Neural cell (in vitro differentiated cells): Measurements from ENCODE around the gene TNS3. TPM values are rescaled to one million over a fixed set of nuclear protein-coding genes. Genes with fewer than 3 reads are reported as not detected.

Experiments
- H2AFZ ChIP-seq: fragments of 200-600, 300-800 bp; sonication (generic), shearing (Covaris generic); 2 replicates; pipeline ENCODE4 v1.6.0; 2014; ENCODE audit warnings: low read depth, mild to moderate bottlenecking, antibody characterized with exemption, low read length, moderate library complexity
- H3F3A ChIP-seq: fragments of 200-600 bp; shearing (Covaris generic); 2 replicates; pipeline ENCODE4 v1.6.1; 2016; ENCODE audit warnings: mild to moderate bottlenecking, moderate library complexity, mixed read lengths, antibody characterized with exemption, low read length; ENCODE audit not compliant: insufficient read depth, poor library complexity, severe bottlenecking
- H3K27ac ChIP-seq: fragments of 200-600, 300-800 bp; sonication (generic), shearing (Covaris generic); 2 replicates; pipeline ENCODE4 v1.5.1; 2014; ENCODE audit warnings: mild to moderate bottlenecking, low read length, moderate library complexity
- H3K27me3 ChIP-seq: fragments of 300-800, 200-600 bp; sonication (generic), shearing (Covaris generic); 2 replicates; pipeline ENCODE4 v1.6.0; 2014; ENCODE audit warnings: mild to moderate bottlenecking, low read depth, low read length, moderate library complexity; ENCODE audit not compliant: insufficient read depth
- H3K36me3 ChIP-seq: fragments of 300-800, 200-600 bp; sonication (generic), shearing (Covaris generic); 2 replicates; pipeline ENCODE4 v1.5.1; 2014; ENCODE audit warnings: mild to moderate bottlenecking, antibody characterized with exemption, low read length, moderate library complexity; ENCODE audit not compliant: insufficient read depth
- H3K4me2 ChIP-seq: fragments of 300-800, 200-600 bp; sonication (generic), shearing (Covaris generic); 2 replicates; pipeline ENCODE4 v1.6.0; 2014; ENCODE audit warnings: mild to moderate bottlenecking, low read length
- H3K4me3 ChIP-seq: fragments of 300-800, 200-600 bp; sonication (generic), shearing (Covaris generic); 2 replicates; pipeline ENCODE4 v1.5.1; 2014; ENCODE audit warnings: mild to moderate bottlenecking, low read length, moderate library complexity
- H3K79me2 ChIP-seq: fragments of 200-600 bp; shearing (Covaris generic); replicated peaks from 2 replicates; pipeline ENCODE4 v1.6.0; 2014; ENCODE audit warnings: mild to moderate bottlenecking, low read length, moderate library complexity; ENCODE audit not compliant: insufficient read depth
- H3K9ac ChIP-seq: fragments of 300-800, 200-600 bp; sonication (generic), shearing (Covaris generic); 2 replicates; pipeline ENCODE4 v1.6.1; 2016; ENCODE audit warnings: mild to moderate bottlenecking, low read length, mixed read lengths
- H3K9me2 ChIP-seq: fragments of 200-600 bp; shearing (Covaris generic); 2 replicates; pipeline ENCODE4 v1.6.1; 2016; ENCODE audit warnings: mild to moderate bottlenecking, low read length, mixed read lengths; ENCODE audit not compliant: insufficient read depth
- H3K9me3 ChIP-seq: fragments of 200-600, 300-800 bp; sonication (generic), shearing (Covaris generic); 2 replicates; pipeline ENCODE4 v1.6.1; 2016; ENCODE audit warnings: mild to moderate bottlenecking, mixed run types, low read length, moderate library complexity, mixed read lengths
- H4K20me1 ChIP-seq: fragments of 200-600 bp; shearing (Covaris generic); 2 replicates; pipeline ENCODE4 v1.6.1; 2016; ENCODE audit warnings: mild to moderate bottlenecking, mixed run types; ENCODE audit not compliant: insufficient read depth
- CTCF ChIP-seq: fragments of 450-650 bp; IDR thresholded peaks from 2 replicates; pipeline ENCODE4 v1.5.1; 2014; ENCODE audit warnings: antibody characterized with exemption, mild to moderate bottlenecking, moderate library complexity; ENCODE audit not compliant: poor library complexity, severe bottlenecking
- EP300 ChIP-seq: fragments of 450-650 bp; conservative IDR thresholded peaks from 2 replicates; pipeline ENCODE4 v1.6.1; 2014; ENCODE audit warnings: antibody characterized with exemption, mild to moderate bottlenecking, moderate library complexity; ENCODE audit not compliant: poor library complexity, severe bottlenecking
- EZH2 ChIP-seq: fragments of 200-600, 300-800 bp; shearing (Covaris generic), sonication (generic); IDR thresholded peaks from 2 replicates; pipeline ENCODE4 v1.6.1; 2014; ENCODE audit warnings: antibody characterized with exemption, low read length, borderline replicate concordance, mild to moderate bottlenecking; ENCODE audit not compliant: insufficient read depth, poor library complexity, severe bottlenecking
- MXI1 ChIP-seq: fragments of 450-650 bp; conservative IDR thresholded peaks from 2 replicates; pipeline ENCODE4 v1.6.1; 2014; ENCODE audit warnings: antibody characterized with exemption, mild to moderate bottlenecking; ENCODE audit not compliant: poor library complexity, severe bottlenecking
- POLR2AphosphoS5 ChIP-seq: IDR thresholded peaks from 2 replicates; pipeline ENCODE4 v1.6.1; 2012
- RAD21 ChIP-seq: fragments of 450-650 bp; conservative IDR thresholded peaks from 2 replicates; pipeline ENCODE4 v1.6.1; 2014; ENCODE audit warnings: antibody characterized with exemption, mild to moderate bottlenecking, moderate library complexity
- REST ChIP-seq: IDR thresholded peaks from 2 replicates; pipeline ENCODE4 v1.6.1; 2012; ENCODE audit warnings: borderline replicate concordance
- SMC3 ChIP-seq: fragments of 450-650 bp; conservative IDR thresholded peaks from 2 replicates; pipeline ENCODE4 v1.6.1; 2014; ENCODE audit warnings: antibody characterized with exemption, mild to moderate bottlenecking, moderate library complexity; ENCODE audit not compliant: poor library complexity
- TAF1 ChIP-seq: IDR thresholded peaks from 2 replicates; pipeline ENCODE4 v1.6.1; 2012; ENCODE audit warnings: low read depth
- polyA plus RNA-seq: library from polyadenylated mRNA; depleted of rRNA; stranded (reverse); fragments of >200 nt; gene quantifications from 2 replicates; pipeline ENCODE4 v1.2.3, GENCODE V29; 2014

TNS3 gene
- polyA plus RNA-seq, 1 donor from 2014 or later, result 0.58 TPM

- no peaks in the 10 kb centered on the region for H3K27me3 ChIP-seq
- H3K4me2 ChIP-seq, result no peak overlapping the region
- no peaks in the 10 kb centered on the region for H3F3A ChIP-seq
- no peaks in the 10 kb centered on the region for H3K36me3 ChIP-seq
- no peak overlapping the region for H3K4me3 ChIP-seq
- H3K79me2 ChIP-seq, result no peaks in the 10 kb centered on the region
- no peaks in the 10 kb centered on the region for H4K20me1 ChIP-seq
- H3K9ac ChIP-seq, result no peak overlapping the region
- no peak for TF ChIP-seq REST
- TF ChIP-seq TAF1, result no peak
- TF ChIP-seq RAD21, result no peak
- TF ChIP-seq CTCF, result no peak
- TF ChIP-seq EZH2, result no peak
- TF ChIP-seq POLR2AphosphoS5, result no peak
- TF ChIP-seq EP300, result no peak
- no peak for TF ChIP-seq SMC3
- no peak for TF ChIP-seq MXI1
- H3K9me3 ChIP-seq, result no peaks in the 10 kb centered on the region
- no peaks in the 10 kb centered on the region for H3K9me2 ChIP-seq
- H3K27ac ChIP-seq, result no peak overlapping the region
- H2AFZ ChIP-seq, result no peak overlapping the region
These were observed 190.2 kb downstream of the TNS3 start for GRCh38 chr7:47391726-47392125.

- Histone ChIP-seq H3K4me3 (no peak overlapping the region), H3K4me2 (no peak overlapping the region), H3K9me2 (no peaks in the 10 kb centered on the region), H3K9ac (no peak overlapping the region), H3K27me3 (no peaks in the 10 kb centered on the region), H3K36me3 (no peaks in the 10 kb centered on the region), H4K20me1 (no peaks in the 10 kb centered on the region), H2AFZ (no peak overlapping the region), H3K79me2 (no peaks in the 10 kb centered on the region), H3F3A (no peaks in the 10 kb centered on the region), H3K9me3 (no peaks in the 10 kb centered on the region), H3K27ac (no peak overlapping the region)
- TF ChIP-seq RAD21, result no peak
- TF ChIP-seq EP300, result no peak
- no peak for TF ChIP-seq POLR2AphosphoS5
- no peak for TF ChIP-seq MXI1
- no peak for TF ChIP-seq EZH2
- no peak for TF ChIP-seq SMC3
These were observed 191.0 kb downstream of the TNS3 start for GRCh38 chr7:47390914-47391313.
